ENCODE data around the gene GIGYF2. TPM values are rescaled to one million over a fixed set of nuclear protein-coding genes. Genes with fewer than 3 reads are reported as not detected.

Gene GIGYF2
- polyA plus RNA-seq, 1 experiment, result 34.6 TPM

DNA sequence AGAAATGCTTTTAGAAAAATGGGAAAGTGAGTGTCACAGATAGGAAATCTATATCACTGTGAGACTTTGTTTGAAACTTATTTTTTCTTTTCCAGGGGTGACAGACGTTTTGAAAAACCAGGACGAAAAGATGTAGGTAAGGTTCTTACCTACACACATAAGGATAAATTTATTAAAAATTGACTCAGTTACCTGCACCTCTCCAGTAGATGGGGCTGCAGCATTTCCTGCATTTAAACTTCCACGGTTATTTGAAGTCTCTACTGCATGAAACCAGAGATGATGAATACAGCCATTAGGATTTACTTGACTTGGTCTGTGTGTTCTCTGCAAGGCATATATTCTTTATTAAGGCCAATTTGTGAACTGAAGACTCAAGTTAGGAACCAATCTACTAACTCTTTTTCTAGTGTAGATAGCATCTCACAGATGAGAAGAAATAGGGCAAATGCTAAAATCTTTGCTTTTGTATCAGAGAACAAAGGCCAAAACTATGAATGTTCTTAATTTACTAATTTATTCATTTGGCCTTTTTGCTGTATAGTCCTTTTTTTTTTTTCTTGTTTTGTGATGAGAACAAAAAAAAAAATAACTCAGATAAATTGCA is 64.3 kb downstream of the GIGYF2 start:
- TF ChIP-seq, protein P1, sequence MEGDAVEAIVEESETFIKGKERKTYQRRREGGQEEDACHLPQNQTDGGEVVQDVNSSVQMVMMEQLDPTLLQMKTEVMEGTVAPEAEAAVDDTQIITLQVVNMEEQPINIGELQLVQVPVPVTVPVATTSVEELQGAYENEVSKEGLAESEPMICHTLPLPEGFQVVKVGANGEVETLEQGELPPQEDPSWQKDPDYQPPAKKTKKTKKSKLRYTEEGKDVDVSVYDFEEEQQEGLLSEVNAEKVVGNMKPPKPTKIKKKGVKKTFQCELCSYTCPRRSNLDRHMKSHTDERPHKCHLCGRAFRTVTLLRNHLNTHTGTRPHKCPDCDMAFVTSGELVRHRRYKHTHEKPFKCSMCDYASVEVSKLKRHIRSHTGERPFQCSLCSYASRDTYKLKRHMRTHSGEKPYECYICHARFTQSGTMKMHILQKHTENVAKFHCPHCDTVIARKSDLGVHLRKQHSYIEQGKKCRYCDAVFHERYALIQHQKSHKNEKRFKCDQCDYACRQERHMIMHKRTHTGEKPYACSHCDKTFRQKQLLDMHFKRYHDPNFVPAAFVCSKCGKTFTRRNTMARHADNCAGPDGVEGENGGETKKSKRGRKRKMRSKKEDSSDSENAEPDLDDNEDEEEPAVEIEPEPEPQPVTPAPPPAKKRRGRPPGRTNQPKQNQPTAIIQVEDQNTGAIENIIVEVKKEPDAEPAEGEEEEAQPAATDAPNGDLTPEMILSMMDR (IDR thresholded peaks at IDR 0.05; ENCODE audit: low read depth, low read length), result peak; percentile 62
- H3K4me3 ChIP-seq (ENCODE audit: low read depth, low read length), result no peak overlapping the region
- H3K27ac ChIP-seq (ENCODE audit: low read depth, low read length), result no peak overlapping the region
- H3K27me3 ChIP-seq (ENCODE audit: control insufficient read depth, insufficient read depth, low read length), result no peaks in the 10 kb centered on the region
- CTCF ChIA-PET, result interaction anchor here (0.7 to 1.1 kb wide), 4 partner anchors 20 to 218 kb away, joined by 3 to 4 read pairs (median 3); no protein-coding TSS in a partner anchor
- POLR2A ChIA-PET, result no interaction called here
- no peak for DNase-seq (ENCODE audit: low read depth, low spot score)
- no peaks in the 10 kb centered on the region for H3K9me3 ChIP-seq (ENCODE audit: control insufficient read depth, insufficient read depth, low read length)

DNA sequence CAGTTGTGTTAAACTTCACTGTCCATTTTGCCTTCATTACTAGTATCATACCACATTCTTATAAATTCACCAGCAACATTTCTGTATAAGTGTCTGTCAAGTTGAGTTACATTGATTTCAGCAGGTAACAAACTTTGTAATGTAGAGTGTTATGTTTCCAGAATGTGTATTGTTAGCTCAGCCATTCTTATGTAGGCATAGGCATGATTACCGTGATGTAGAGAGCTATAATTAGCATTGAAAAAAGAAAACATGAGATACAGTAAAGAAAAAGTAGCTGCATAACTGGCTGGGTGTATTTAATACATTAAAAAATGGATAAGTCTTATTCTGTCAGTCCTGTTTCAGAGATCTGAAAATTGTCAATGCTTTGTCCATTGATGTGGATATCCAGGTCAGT is 70.7 kb downstream of the GIGYF2 start:
- ChIA-PET CTCF (no interaction called here), POLR2A (no interaction called here)
- TF ChIP-seq, protein P1 (IDR thresholded peaks at IDR 0.05; ENCODE audit: low read depth, low read length), result no peak

DNA sequence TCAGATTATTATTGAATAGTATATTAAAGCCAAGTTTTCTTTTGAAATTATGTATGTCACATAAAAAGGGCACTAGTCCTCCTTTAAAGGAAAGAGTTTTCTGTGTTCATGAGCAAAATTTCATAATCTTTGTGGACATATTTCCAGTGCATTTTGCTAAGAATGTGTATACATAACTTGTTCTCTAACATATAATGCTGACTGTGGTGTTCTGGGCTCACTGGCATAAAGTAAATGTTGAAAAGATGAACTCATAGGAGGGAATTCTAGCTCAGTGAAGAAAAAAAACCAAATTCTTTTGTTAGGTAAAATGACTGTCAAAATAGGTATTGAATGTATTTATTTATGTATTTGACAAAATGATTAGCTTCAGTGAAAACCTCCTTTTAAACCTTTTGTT is 73.1 kb downstream of the GIGYF2 start:
- H3K27me3 ChIP-seq (ENCODE audit: control insufficient read depth, insufficient read depth, low read length), result no peaks in the 10 kb centered on the region
- CTCF ChIA-PET, result interaction anchor here (1.1 kb wide), 1 partner anchor 480 kb away, joined by 3 read pairs; no protein-coding TSS in a partner anchor
- TF ChIP-seq, protein P1 (IDR thresholded peaks at IDR 0.05; ENCODE audit: low read depth, low read length), result no peak
- no peak overlapping the region for H3K4me3 ChIP-seq (ENCODE audit: low read depth, low read length)
- POLR2A ChIA-PET, result no interaction called here
- no peaks in the 10 kb centered on the region for H3K9me3 ChIP-seq (ENCODE audit: control insufficient read depth, insufficient read depth, low read length)
- DNase-seq (ENCODE audit: low read depth, low spot score), result no peak
- H3K27ac ChIP-seq (ENCODE audit: low read depth, low read length), result no peak overlapping the region

More for the DNA sequence above, 70.7 kb downstream of the GIGYF2 start:
- H3K4me3 ChIP-seq (ENCODE audit: low read depth, low read length), result no peak overlapping the region
- no peak overlapping the region for H3K27ac ChIP-seq (ENCODE audit: low read depth, low read length)
- no peaks in the 10 kb centered on the region for H3K27me3 ChIP-seq (ENCODE audit: control insufficient read depth, insufficient read depth, low read length)
- H3K9me3 ChIP-seq (ENCODE audit: control insufficient read depth, insufficient read depth, low read length), result no peaks in the 10 kb centered on the region
- no peak for DNase-seq (ENCODE audit: low read depth, low spot score)

DNA sequence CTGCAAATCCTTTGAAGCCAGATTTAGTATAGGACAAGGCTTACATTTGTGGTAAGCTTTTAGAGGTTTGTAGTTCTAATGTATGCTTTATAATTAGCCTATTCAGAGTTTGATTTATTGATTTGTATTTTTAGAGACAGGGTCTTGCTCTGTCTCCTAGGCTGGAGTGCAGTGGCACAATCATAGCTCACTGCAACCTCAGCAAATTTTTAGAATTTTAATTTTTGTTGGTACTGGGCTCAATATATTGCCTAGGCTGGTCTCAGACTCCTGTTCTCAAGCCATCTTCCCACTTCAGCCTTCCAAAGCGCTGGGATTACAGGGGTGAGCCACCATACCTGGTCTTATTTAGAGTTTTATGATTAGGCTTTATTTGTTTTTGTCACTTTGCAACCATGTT is 74.7 kb downstream of the GIGYF2 start:
- POLR2A ChIA-PET, result no interaction called here
- no peak for DNase-seq (ENCODE audit: low read depth, low spot score)
- H3K27ac ChIP-seq (ENCODE audit: low read depth, low read length), result no peak overlapping the region
- TF ChIP-seq, protein P1 (IDR thresholded peaks at IDR 0.05; ENCODE audit: low read depth, low read length), result no peak
- no peak overlapping the region for H3K4me3 ChIP-seq (ENCODE audit: low read depth, low read length)
- CTCF ChIA-PET, result no interaction called here
- no peaks in the 10 kb centered on the region for H3K27me3 ChIP-seq (ENCODE audit: control insufficient read depth, insufficient read depth, low read length)
- no peaks in the 10 kb centered on the region for H3K9me3 ChIP-seq (ENCODE audit: control insufficient read depth, insufficient read depth, low read length)

DNA sequence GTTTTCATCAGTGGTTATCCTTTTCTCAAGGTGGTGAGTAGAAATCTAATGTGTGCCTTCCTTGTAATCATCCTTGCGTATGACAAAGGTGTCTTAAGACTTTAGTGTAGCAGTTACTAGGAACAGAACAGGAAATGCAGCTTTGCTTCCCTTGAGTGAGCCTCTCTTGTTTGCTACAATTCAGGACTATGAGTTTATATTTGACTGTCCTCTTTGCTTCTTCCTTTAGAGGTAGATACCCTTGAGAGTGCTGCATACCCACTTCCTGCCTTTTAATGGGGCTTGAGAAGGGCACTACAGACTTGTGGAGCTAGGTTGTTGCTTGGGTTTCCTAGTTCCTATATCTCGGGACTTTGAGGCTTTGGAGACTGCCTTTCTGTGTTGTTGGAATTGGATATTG is 75.4 kb downstream of the GIGYF2 start:
- POLR2A ChIA-PET, result no interaction called here
- CTCF ChIA-PET, result no interaction called here
- no peaks in the 10 kb centered on the region for H3K9me3 ChIP-seq (ENCODE audit: control insufficient read depth, insufficient read depth, low read length)
- TF ChIP-seq, protein P1 (IDR thresholded peaks at IDR 0.05; ENCODE audit: low read depth, low read length), result no peak
- DNase-seq (ENCODE audit: low read depth, low spot score), result no peak
- H3K27me3 ChIP-seq (ENCODE audit: control insufficient read depth, insufficient read depth, low read length), result no peaks in the 10 kb centered on the region
- H3K4me3 ChIP-seq (ENCODE audit: low read depth, low read length), result no peak overlapping the region
- no peak overlapping the region for H3K27ac ChIP-seq (ENCODE audit: low read depth, low read length)

Measured in AG04450 (cell line).